GM23338 (cell line): ENCODE measurements around the gene RAD51B. TPM values are rescaled to one million over a fixed set of nuclear protein-coding genes. Genes with fewer than 3 reads are reported as not detected.

Source experiments
- ATAC-seq: fragments of 200-7000 bp; cut with Tn5 transposase; 3 replicates; pipeline ENCODE4 v1.9.1; 2020
- DNase-seq: peaks from one replicate; pipeline ENCODE4 v3.0.0-alpha.2; 2015; ENCODE audit warnings: low spot score
- H2AFZ ChIP-seq: fragments of 200-600 bp; sonication (generic); 2 replicates; pipeline ENCODE4 v1.8.0; 2016; ENCODE audit warnings: antibody characterized with exemption, mild to moderate bottlenecking, moderate library complexity
- H3F3A ChIP-seq: fragments of 200-600 bp; sonication (generic); replicated peaks from 2 replicates; pipeline ENCODE4 v1.8.0; 2017; ENCODE audit warnings: antibody characterized with exemption, mixed run types, low read depth
- H3K27ac ChIP-seq: fragments of 200-600 bp; sonication (generic); 2 replicates; pipeline ENCODE4 v1.6.1; 2016; ENCODE audit warnings: low read depth
- H3K27me3 ChIP-seq: fragments of 200-600 bp; sonication (generic); 2 replicates; pipeline ENCODE4 v1.8.0; 2016; ENCODE audit warnings: mild to moderate bottlenecking, mixed run types, moderate library complexity; ENCODE audit not compliant: insufficient read depth
- H3K36me3 ChIP-seq: fragments of 200-600 bp; sonication (generic); 2 replicates; pipeline ENCODE4 v1.8.0; 2016; ENCODE audit warnings: mild to moderate bottlenecking; ENCODE audit not compliant: insufficient read depth
- H3K4me1 ChIP-seq: fragments of 200-600 bp; sonication (generic); 2 replicates; pipeline ENCODE4 v1.8.0; 2016; ENCODE audit warnings: mild to moderate bottlenecking, moderate library complexity; ENCODE audit not compliant: insufficient read depth
- H3K4me2 ChIP-seq: fragments of 200-600 bp; sonication (generic); 2 replicates; pipeline ENCODE4 v1.7.1; 2017; ENCODE audit warnings: mixed run types
- H3K4me3 ChIP-seq: fragments of 200-600 bp; sonication (generic); 2 replicates; pipeline ENCODE4 v1.6.1; 2016; ENCODE audit warnings: mixed run types
- H3K79me2 ChIP-seq: fragments of 200-600 bp; sonication (generic); replicated peaks from 2 replicates; pipeline ENCODE4 v1.8.0; 2017; ENCODE audit warnings: mild to moderate bottlenecking; ENCODE audit not compliant: insufficient read depth
- H3K9me2 ChIP-seq: fragments of 200-600 bp; sonication (generic); 2 replicates; pipeline ENCODE4 v1.8.0; 2017; ENCODE audit not compliant: insufficient read depth
- H4K20me1 ChIP-seq: fragments of 200-600 bp; sonication (generic); replicated peaks from 2 replicates; pipeline ENCODE4 v1.8.0; 2017; ENCODE audit warnings: mild to moderate bottlenecking; ENCODE audit not compliant: insufficient read depth
- H3K27ac Mint-ChIP-seq: 2 replicates; pipeline ENCODE4 v1.8.0; 2020; ENCODE audit warnings: inconsistent platforms, mild to moderate bottlenecking, moderate library complexity, mixed read lengths
- H3K27me3 Mint-ChIP-seq: 3 replicates; pipeline ENCODE4 v1.8.0; 2022; ENCODE audit warnings: low read depth, mild to moderate bottlenecking, moderate library complexity, mixed read lengths, inconsistent platforms; ENCODE audit not compliant: insufficient read depth, poor library complexity
- H3K36me3 Mint-ChIP-seq: 3 replicates; pipeline ENCODE4 v1.8.0; 2021; ENCODE audit warnings: low read depth, mild to moderate bottlenecking, inconsistent platforms, moderate library complexity, mixed read lengths
- H3K4me1 Mint-ChIP-seq: 3 replicates; pipeline ENCODE4 v1.8.0; 2020; ENCODE audit warnings: mild to moderate bottlenecking, inconsistent platforms, mixed read lengths
- H3K4me3 Mint-ChIP-seq: 3 replicates; pipeline ENCODE4 v1.8.0; 2021; ENCODE audit warnings: moderate library complexity, mild to moderate bottlenecking, inconsistent platforms, mixed read lengths
- H3K9me3 Mint-ChIP-seq: 3 replicates; pipeline ENCODE4 v1.8.0; 2020; ENCODE audit warnings: moderate library complexity, mild to moderate bottlenecking, inconsistent platforms, mixed read lengths
- CREB1 ChIP-seq: fragments of 250-450 bp; sonication (Bioruptor Pico); IDR thresholded peaks from 2 replicates; pipeline ENCODE4 v1.5.0; 2020; ENCODE audit warnings: low read depth, mild to moderate bottlenecking, moderate library complexity
- ZNF114 ChIP-seq: fragments of 250-450 bp; sonication (Bioruptor Pico); IDR thresholded peaks from 2 replicates; pipeline ENCODE4 v1.5.0; 2020; ENCODE audit warnings: mild to moderate bottlenecking, moderate library complexity
- ZNF331 ChIP-seq: fragments of 250-450 bp; sonication (Bioruptor Pico); IDR thresholded peaks from 2 replicates; pipeline ENCODE4 v1.5.0; 2020; ENCODE audit warnings: low read depth, mild to moderate bottlenecking, moderate library complexity
- polyA plus RNA-seq: library from polyadenylated mRNA; unstranded; fragments of >200 nt; fragmentation: Nextera tagmentation; extraction: Ambion mirVana; gene quantifications from 2 replicates; pipeline ENCODE4 v1.2.1, GENCODE V29; 2016
- total RNA-seq: library from RNA; depleted of rRNA; stranded (reverse); fragments of >200 nt; shearing (Covaris generic); gene quantifications from 2 replicates; pipeline ENCODE4 v1.2.3, GENCODE V29; 2014
- TF ChIP-seq, protein P1 (sequence below): IDR thresholded peaks from one replicate; pipeline ENCODE4 v1.6.1; 2018; ENCODE audit warnings: antibody characterized with exemption; ENCODE audit not compliant: unreplicated experiment
- TF ChIP-seq, protein P2 (sequence below), 2 experiments: fragments of 200-600 bp in 1 of 2; sonication (generic) in 1 of 2; conservative IDR thresholded peaks; 2 replicates each; pipeline versions ENCODE4 v1.5.1 to v1.6.1; 2016 to 2017; ENCODE audit warnings: antibody characterized with exemption in 2 of 2, low read depth in 2 of 2, mild to moderate bottlenecking in 2 of 2, moderate library complexity in 1 of 2
- TF ChIP-seq, protein P3 (sequence below): fragments of 250-450 bp; sonication (Bioruptor Pico); IDR thresholded peaks from 2 replicates; pipeline ENCODE4 v1.5.0; 2020; ENCODE audit warnings: mild to moderate bottlenecking, moderate library complexity

RAD51B gene
- total and polyA plus RNA-seq, 2 experiments from 2014 or later, result 15.7 to 29.1 TPM

DNA sequence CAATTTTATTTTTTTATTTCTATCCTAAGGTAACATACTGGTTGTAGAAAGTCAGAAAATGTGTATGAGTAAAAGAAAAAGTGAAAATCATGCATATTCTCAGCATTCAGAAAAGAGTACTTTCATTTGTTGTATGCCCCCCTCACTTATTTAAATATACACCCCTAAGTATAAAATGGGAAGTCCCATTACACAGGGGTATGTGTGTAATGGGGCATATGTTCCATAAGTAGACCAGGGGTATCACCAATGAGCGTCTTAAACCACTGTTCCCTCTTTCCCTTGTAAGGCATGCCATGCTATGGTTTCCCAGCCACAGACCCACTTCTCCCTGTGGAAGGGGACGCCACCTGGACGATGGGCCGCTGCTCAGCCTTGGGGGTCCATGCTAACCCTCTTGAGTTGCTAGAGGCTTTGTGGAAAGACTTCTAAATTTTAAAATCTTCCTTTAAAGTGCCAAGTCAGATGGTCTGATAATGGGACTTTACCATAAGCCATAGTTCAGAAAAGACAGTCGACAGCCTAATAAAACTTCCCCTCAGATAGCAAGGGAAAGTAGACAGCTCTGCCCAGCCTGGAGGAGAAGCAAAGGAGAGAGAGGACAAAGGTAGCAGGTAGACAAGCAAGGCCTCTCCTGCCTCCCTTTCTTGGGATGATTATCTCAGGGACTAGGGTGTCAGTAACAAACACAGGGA, 855.1 kb downstream of the RAD51B start:
- peaks cover 13% of the 10 kb centered on the region for H3F3A ChIP-seq
- TF ChIP-seq, protein P1, sequence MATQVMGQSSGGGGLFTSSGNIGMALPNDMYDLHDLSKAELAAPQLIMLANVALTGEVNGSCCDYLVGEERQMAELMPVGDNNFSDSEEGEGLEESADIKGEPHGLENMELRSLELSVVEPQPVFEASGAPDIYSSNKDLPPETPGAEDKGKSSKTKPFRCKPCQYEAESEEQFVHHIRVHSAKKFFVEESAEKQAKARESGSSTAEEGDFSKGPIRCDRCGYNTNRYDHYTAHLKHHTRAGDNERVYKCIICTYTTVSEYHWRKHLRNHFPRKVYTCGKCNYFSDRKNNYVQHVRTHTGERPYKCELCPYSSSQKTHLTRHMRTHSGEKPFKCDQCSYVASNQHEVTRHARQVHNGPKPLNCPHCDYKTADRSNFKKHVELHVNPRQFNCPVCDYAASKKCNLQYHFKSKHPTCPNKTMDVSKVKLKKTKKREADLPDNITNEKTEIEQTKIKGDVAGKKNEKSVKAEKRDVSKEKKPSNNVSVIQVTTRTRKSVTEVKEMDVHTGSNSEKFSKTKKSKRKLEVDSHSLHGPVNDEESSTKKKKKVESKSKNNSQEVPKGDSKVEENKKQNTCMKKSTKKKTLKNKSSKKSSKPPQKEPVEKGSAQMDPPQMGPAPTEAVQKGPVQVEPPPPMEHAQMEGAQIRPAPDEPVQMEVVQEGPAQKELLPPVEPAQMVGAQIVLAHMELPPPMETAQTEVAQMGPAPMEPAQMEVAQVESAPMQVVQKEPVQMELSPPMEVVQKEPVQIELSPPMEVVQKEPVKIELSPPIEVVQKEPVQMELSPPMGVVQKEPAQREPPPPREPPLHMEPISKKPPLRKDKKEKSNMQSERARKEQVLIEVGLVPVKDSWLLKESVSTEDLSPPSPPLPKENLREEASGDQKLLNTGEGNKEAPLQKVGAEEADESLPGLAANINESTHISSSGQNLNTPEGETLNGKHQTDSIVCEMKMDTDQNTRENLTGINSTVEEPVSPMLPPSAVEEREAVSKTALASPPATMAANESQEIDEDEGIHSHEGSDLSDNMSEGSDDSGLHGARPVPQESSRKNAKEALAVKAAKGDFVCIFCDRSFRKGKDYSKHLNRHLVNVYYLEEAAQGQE, result no peak
- TF ChIP-seq CREB1 (CRISPR knock-in tag), result no peak
- TF ChIP-seq, protein P2, sequence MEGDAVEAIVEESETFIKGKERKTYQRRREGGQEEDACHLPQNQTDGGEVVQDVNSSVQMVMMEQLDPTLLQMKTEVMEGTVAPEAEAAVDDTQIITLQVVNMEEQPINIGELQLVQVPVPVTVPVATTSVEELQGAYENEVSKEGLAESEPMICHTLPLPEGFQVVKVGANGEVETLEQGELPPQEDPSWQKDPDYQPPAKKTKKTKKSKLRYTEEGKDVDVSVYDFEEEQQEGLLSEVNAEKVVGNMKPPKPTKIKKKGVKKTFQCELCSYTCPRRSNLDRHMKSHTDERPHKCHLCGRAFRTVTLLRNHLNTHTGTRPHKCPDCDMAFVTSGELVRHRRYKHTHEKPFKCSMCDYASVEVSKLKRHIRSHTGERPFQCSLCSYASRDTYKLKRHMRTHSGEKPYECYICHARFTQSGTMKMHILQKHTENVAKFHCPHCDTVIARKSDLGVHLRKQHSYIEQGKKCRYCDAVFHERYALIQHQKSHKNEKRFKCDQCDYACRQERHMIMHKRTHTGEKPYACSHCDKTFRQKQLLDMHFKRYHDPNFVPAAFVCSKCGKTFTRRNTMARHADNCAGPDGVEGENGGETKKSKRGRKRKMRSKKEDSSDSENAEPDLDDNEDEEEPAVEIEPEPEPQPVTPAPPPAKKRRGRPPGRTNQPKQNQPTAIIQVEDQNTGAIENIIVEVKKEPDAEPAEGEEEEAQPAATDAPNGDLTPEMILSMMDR (conservative IDR thresholded peaks at IDR 0.05; ENCODE audit: low read depth in 2 of 2), result no peak
- TF ChIP-seq, protein P3, sequence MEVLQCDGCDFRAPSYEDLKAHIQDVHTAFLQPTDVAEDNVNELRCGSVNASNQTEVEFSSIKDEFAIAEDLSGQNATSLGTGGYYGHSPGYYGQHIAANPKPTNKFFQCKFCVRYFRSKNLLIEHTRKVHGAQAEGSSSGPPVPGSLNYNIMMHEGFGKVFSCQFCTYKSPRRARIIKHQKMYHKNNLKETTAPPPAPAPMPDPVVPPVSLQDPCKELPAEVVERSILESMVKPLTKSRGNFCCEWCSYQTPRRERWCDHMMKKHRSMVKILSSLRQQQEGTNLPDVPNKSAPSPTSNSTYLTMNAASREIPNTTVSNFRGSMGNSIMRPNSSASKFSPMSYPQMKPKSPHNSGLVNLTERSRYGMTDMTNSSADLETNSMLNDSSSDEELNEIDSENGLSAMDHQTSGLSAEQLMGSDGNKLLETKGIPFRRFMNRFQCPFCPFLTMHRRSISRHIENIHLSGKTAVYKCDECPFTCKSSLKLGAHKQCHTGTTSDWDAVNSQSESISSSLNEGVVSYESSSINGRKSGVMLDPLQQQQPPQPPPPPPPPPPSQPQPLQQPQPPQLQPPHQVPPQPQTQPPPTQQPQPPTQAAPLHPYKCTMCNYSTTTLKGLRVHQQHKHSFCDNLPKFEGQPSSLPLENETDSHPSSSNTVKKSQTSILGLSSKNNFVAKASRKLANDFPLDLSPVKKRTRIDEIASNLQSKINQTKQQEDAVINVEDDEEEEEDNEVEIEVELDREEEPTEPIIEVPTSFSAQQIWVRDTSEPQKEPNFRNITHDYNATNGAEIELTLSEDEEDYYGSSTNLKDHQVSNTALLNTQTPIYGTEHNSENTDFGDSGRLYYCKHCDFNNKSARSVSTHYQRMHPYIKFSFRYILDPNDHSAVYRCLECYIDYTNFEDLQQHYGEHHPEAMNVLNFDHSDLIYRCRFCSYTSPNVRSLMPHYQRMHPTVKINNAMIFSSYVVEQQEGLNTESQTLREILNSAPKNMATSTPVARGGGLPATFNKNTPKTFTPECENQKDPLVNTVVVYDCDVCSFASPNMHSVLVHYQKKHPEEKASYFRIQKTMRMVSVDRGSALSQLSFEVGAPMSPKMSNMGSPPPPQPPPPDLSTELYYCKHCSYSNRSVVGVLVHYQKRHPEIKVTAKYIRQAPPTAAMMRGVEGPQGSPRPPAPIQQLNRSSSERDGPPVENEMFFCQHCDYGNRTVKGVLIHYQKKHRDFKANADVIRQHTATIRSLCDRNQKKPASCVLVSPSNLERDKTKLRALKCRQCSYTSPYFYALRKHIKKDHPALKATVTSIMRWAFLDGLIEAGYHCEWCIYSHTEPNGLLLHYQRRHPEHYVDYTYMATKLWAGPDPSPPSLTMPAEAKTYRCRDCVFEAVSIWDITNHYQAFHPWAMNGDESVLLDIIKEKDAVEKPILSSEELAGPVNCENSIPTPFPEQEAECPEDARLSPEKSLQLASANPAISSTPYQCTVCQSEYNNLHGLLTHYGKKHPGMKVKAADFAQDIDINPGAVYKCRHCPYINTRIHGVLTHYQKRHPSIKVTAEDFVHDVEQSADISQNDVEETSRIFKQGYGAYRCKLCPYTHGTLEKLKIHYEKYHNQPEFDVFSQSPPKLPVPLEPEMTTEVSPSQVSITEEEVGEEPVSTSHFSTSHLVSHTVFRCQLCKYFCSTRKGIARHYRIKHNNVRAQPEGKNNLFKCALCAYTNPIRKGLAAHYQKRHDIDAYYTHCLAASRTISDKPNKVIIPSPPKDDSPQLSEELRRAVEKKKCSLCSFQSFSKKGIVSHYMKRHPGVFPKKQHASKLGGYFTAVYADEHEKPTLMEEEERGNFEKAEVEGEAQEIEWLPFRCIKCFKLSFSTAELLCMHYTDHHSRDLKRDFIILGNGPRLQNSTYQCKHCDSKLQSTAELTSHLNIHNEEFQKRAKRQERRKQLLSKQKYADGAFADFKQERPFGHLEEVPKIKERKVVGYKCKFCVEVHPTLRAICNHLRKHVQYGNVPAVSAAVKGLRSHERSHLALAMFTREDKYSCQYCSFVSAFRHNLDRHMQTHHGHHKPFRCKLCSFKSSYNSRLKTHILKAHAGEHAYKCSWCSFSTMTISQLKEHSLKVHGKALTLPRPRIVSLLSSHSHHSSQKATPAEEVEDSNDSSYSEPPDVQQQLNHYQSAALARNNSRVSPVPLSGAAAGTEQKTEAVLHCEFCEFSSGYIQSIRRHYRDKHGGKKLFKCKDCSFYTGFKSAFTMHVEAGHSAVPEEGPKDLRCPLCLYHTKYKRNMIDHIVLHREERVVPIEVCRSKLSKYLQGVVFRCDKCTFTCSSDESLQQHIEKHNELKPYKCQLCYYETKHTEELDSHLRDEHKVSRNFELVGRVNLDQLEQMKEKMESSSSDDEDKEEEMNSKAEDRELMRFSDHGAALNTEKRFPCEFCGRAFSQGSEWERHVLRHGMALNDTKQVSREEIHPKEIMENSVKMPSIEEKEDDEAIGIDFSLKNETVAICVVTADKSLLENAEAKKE (CRISPR knock-in tag), result no peak
- TF ChIP-seq ZNF331, result no peak
- TF ChIP-seq ZNF114 (CRISPR knock-in tag), result no peak
- Mint-ChIP-seq H3K4me1 (0 out of 3 replicates have a peak, but pooled peaks cover 1% of the 10 kb centered on the region), H3K9me3 (no peaks in the 10 kb centered on the region; the same call in 2 of the 3 replicates), H3K4me3 (no peak overlapping the region), H3K36me3 (no peaks in the 10 kb centered on the region), H3K27me3 (peaks cover 3% of the 10 kb centered on the region), H3K27ac (no peak overlapping the region)
- no peaks in the 10 kb centered on the region for H3K27me3 ChIP-seq
- no peak overlapping the region for H2AFZ ChIP-seq
- no peaks in the 10 kb centered on the region for H3K4me1 ChIP-seq
- peaks cover 26% of the 10 kb centered on the region for H3K9me2 ChIP-seq
- H3K79me2 ChIP-seq, result no peaks in the 10 kb centered on the region
- ATAC-seq, result no peak
- no peaks in the 10 kb centered on the region for H4K20me1 ChIP-seq
- no peak for DNase-seq
- H3K27ac ChIP-seq, result no peak overlapping the region
- no peak overlapping the region for H3K4me3 ChIP-seq
- H3K36me3 ChIP-seq, result no peaks in the 10 kb centered on the region
- no peak overlapping the region for H3K4me2 ChIP-seq
